SW480 (cell line): ENCODE data around the gene DENND6B.
A peak's percentile ranks its signal among the peaks of the same experiment; 100 is the strongest.
"Not testable (repeated sequence)": the region's sequence is repeated elsewhere in the genome, so short reads cannot be mapped to it uniquely, and the experiment has no call there.

Experiments
- DNase-seq: peaks from one replicate; pipeline ENCODE4 v3.0.0-alpha.2; 2016; ENCODE audit warnings: low spot score

Gene DENND6B

DNA sequence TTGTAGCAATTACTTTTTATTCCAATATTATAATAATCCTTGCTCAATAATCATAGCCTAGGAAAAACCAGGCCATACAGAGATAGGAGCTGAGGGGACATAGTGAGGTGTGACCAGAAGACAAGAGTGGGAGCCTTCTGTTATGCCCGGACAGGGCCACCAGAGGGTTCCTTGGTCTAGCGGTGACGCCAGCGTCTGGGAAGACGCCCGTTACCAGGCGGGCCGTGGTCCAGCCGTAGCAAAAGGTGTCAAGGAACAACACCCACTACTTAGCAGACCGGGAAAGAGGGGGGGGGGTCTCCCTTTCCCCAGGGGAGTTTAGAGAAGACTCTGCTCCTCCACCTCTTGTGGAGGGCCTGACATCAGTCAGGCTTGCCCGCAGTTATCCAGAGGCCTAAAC is 53.5 kb downstream of the DENND6B start:
- DNase-seq: not testable (repeated sequence)

DNA sequence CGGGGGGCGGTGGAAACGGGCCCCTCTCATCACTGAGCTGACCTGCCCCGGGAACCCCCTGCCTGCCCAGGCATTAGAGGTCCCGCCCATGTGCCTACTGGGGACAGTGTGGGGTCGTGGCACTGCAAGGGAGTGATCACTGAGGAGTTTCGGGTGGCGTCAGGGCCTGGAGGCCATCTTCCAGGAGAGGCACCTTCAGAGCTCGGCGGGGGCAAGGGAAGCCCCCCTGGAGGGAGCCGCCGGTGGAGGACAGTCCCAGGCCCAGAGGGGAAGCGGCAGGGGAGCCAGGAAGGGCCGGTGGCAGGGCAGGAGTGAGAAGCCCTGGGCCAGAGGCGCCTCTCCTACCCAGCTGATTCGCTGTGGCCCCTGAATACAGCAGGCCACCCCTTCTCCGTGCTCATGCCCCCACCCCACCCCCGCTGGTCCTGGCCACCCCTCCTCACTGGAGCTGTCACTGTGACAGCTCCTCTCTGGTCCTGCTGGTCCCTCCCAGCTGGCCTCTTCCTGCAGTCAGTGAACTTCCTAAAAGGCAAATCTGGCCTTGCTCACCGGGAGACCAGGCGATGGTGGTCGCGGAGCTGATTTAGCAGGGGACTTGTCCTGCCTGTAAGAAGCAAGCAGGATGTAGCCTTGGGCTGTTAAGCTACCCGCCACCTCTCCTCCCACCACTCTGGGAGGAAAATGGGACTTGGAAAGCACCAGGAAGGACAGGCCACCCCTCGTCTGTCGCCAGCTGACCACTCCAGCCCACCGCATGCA is 54.6 kb downstream of the DENND6B start:
- DNase-seq: no peak

DNA sequence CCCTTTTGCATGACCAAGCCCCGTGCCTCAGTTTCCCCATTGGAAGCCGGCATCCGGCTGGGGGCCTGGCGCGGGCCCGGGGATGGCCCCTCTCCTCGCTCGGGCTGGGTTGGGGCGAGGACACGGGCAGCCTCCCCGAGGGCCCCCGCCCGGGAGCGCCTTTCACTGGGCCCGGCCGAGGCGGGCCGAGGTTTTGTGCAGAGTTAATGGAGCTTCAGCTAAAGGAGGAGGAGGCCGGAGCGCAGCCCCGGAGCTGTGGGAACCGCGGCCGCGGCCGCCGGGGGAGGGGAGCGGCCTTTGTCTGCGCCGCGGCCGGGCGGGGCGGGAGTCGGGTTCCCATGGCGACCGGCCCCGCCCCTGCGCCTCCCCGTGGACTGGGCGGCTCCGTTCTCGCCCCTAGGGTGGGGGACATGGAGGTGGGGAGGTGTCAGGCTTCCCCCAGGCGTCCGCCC is 55.3 kb downstream of the DENND6B start:
- peak; percentile 69 for DNase-seq

DNA sequence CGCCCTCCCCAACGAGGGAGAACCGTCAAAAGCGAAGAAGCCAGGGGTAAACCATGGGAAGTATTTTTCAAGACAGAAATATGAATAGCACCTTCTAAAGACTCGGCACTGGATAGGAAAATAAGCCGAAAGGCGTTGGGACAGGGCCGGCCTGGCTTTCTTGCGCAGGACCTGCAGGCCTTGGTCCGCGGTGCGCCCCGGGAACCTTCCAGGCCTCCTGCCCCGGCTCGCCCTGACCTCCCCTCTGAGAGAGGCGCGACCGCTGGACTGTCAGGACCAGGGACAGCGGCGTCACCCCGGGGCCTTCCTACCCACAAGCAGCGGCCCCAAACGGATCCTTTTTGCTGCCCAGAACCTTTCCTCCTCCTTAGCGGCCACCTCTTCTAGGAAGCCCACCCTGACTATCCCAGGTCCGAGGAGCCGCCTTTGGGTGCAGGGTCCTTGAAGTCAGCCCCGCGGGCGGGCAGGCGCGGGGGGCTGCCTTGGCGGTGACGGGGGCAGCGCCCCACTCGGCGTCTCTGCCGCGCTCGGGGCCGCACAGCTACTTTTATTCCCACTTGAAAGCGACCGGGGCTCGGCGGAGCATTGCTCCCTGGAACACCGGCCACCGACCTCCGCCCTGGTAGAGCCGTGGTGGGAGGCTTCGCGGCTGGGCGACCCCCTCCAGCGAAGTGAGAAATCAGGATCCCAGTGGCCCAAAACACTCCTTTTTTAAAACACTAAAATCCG is 56.0 kb downstream of the DENND6B start:
- DNase-seq: no peak

DNA sequence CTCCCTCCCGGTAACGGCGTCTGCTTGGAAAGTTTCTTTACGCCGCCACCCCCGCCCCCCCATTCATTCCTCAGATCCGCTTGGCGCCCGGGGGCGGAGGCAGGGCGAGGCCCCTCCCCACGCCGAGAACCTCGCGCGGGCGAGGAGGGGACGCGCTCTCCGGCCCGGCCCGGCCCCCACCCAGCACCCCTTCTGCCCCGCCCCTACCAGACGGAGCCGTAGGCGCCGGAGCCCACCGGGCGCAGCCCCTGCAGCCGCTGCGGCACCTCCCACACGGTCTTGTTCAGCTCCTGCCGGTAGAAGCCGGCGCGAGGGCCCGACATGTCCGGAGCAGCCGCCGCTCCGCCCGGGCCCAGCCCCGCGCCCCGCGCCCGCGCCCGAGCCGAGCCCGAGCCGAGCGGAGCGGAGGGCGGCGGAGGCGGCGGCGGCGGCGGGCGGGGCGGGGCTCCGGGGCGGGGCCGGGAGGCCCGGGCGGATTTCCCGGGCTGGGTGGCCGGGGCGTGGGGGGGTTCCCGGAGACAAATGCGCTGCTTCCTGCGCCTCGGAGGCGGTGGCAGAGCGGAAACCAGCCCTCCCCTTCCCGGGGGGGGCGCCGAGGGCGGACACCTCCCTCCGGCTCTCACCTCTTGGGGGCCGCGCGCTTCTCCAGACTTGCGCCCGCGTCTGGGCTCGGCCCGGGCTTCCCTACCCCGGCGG is 56.7 kb downstream of the DENND6B start, which contains the start of gene MAPK11:
Gene MAPK11, minus strand, starts transcription at position 411 of the 696 bp plus-strand sequence. Its CDS starts 88 bp downstream, at position 323.
- no peak for DNase-seq

DNA sequence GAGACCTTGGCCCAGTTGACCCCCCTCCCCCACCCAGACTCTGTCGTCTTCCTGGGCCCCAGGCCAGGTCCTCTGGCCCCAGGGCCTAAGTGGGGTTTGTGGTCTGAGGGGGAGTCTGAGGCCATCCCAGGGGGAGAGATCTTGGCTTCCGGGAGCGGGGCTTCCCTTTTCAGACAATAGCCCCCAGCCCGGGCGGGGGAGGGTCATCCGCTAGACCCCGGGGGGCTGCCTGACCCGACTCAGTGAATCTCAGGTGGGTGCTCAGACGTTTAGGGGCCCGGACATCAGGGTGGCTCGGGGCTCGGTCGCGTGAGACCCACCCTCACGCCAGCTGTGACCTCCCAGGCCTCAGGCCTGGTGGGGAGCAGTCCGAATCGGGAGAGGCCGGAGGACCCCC is 57.2 kb downstream of the DENND6B start:
- DNase-seq: no peak

DNA sequence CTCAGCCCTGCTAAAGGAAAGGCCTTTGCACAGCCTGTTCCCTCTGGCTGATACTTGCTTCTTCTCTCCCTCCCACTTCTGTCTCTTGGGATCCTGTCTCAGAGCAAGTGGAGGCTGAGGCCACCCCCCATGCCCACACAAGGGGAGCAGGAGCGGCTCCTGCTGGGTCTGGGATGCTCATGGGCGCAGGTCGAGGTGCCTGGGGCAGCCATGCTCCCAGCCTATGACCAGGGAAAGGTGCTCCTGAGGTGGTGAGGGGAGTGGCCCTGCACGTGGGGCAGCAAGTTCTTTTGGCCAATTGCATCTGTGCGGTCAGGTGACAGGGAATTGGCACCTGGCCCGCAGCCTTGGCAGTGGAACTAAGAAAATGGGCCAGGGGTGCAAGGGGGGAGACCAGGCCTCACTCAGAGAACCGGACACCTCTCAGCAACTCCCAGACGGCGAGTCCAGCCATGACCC is 58.1 kb downstream of the DENND6B start:
- DNase-seq: no peak

DNA sequence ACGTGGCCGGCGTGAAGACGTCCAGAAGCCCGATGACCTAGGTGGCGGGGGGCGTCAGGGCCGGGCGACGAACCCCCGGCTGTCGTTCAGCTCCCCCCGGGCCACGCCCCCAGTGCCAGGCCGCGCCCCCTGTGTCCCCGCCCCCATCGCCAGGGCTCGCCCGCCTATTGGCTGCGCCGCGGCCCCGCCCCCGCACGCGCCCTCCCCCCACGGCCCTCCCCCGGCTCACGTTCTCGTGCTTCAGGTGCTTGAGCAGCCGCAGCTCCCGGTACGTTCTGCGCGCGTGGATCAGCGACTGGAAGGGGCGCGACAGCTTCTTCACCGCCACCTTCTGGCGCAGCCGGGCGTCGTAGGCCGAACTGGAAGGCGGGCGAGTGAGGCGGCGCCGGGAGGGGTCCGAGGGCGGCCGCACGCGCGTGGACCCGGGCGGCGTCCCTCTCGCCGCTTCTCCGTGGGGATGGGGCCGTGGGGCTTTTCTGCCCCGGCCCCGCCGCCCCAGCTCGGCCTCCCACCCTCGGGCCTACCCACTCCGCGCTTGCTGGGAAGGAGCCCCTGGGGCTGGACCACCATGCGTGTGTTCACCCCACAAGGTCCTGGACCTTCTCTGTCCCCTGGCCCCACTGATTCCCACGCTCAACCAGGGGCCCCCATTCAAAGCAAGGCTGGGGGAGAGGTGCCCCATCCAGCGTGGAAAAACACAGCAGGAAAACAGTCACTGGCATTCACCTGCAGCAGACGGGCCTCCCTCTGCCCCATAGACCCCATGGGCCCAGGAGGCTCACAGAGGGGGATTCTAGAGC is 59.0 kb downstream of the DENND6B start:
- DNase-seq: no peak

DNA sequence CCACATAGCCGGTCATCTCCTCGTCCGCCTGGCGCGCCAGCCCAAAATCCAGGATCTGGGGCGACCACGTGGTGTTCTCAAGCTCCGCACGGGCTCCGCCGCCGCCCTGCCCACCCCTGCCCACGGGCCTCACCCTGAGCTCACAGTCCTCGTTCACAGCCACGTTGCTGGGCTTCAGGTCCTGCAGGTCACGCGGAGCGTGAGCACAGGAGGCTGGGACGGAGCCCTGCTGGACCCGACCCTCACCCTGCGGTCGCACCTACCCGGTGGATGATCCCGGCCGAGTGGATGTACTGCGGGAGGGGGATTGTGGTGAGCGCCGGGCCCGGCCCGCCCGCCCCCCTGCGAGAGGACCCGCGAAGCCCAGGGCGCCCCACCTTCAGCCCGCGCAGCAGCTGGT is 59.8 kb downstream of the DENND6B start:
- DNase-seq: no peak

DNA sequence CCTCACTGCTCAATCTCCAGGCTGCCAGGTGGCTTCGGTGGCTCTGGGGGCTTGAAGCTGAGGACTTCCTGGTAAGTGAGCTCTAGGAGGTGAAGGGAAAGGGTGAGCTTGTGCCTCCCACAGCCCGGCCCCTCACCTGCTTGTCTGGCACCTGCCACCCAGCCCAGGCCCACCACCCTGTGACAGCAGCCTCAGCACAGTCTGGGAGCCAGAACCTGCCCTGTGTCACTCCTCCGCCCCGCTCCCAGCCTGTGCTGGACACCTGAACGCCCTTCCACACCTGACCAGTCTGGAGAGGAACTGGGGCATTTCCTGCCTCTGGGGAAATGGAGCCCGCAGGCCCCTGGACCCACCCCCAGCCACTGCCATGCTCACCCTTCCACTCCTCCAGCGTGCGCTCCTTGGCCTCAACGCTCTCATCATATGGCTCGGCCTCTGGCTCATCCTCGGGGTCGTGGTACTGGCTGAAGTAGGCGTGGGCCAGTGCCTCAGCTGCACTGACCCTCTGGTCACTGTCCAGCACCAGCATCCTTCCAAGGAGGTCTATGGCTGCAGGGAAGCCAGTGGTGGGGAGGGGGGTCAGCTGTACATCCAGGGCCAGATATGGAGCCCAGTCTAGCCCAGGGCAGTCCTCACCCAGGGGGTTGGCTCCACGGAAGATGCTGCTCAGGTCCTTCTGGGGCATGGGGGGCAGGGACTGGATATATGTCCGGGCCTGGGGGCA is 61.7 kb downstream of the DENND6B start:
- DNase-seq: no peak

DNA sequence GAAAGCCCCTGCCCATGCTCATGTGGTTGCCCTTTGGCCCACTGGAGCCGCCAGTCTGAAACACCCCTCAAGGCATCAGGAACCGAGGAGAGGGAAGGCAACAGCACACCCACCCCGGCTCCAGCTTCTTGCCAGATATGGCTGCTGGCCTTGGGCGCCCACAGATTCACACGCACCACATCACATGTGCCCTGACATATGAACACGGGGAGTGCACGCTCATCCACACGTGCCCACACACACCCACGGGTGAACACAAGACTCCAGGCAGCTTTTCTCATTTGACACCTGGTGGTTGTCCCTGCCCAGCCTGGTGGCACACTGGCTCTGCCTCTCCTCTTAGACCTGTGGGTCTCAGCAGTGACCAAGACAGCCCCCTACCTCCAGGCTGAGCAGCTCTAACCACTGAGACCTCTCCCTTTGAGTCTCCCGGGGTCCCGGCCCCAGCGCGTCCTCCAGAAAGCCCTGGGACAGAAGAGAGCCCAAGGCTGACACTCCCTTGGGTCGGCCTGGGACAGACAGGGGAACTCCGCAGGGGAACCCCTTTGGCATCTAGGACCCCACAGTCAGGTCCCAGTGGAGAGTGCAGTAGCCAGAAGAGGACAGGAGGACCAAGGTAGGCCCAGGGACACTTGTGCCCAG is 62.6 kb downstream of the DENND6B start:
- no peak for DNase-seq

DNA sequence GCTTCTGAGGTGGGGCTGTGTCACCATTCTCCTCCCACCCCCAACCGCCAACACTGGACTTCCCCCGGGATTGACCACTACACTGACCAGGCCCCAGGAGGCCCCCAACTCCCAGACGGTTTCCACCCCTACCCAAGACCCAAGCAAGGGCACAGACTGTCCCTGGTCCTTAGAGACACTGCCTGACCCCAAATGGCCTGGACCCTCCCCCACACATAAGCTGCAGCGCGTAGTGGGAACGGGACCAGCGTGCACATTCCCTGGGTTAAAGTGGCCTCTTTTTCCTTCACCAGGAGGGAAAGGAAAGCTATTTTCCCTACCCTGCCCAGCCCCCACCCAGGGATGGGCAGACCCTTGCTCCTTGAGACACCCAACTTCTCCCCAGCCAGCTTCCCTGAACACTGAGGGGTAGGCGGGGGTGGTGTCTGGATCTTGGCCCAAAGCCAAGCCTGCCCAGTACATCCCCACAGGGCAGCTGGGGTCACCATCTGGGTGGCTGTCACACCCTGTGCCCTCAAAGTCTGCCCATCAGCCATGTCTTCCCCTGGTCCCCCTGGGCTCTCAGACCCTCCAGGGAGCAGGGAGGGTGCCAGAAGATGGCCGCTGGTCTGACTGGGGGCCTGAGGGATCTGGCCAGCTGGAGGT is 63.7 kb downstream of the DENND6B start:
- no peak for DNase-seq

DNA sequence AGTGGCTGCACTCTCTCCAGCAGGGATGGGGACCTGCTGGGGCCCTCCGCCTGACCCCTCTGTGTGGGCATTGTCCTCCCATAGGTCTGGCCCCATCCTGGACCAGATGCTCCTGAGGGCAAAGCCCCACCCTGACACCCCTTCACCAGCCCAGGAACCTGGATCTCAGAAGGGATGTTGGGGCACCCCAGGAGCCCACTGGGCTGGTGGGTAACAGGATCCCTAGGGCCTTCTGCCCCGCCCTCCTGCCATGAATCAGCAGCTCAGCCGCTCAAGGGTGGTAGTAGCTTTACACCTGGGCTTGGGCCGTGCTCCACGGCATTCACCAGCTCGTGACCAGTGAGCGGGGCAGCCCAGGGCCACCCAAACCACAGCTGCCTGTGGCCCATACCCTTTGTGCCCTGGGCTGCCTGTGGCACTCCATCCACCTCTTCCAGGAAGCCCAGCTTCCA is 64.3 kb downstream of the DENND6B start:
- DNase-seq: peak; percentile 70

DNA sequence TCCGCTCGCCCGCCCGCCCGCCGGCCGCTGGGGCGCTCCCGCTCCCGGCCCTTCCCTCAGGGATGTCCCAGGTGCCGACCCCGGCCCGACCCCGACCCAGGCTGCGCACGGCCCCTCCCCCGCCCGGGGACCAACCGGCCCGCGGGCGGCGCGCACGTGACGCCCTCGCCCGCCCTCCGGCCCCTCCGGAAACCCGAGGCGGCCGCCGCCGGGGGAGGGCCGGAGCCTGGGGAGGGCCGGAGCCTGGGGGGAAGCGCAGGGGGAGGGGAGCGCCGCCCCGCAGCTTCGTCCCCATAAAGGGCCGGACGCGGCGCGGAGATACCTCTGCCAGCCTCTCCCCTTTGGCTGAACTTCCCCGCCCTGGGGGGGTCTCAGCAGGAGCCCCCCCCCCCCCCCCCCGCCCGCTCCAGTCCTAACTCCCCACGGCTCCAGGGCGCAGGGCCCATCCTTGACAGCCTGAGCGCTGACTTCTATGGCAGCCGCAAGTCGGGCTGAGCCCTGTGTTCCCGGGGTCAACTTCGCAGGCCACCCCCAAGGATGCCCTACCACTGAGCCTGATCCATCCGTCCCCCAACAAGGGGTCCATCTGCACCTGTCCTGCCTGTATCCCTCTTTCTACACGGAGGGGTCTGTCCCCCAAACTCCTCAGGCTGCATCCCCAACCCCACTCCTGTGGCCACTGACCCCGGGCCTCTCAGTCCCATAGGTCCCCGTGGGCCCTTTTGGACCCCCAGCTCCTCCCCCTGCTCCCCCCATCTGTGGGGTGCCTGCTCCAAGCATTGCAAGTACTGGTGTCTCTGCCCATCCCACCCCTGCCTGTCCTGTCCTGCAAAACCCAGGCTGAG is 65.0 kb downstream of the DENND6B start, which contains the start of gene MAPK12:
Gene MAPK12, minus strand, starts transcription at position 69 of the 845 bp plus-strand sequence. CDS start 174 bp downstream, outside the sequence.
- no peak for DNase-seq

DNA sequence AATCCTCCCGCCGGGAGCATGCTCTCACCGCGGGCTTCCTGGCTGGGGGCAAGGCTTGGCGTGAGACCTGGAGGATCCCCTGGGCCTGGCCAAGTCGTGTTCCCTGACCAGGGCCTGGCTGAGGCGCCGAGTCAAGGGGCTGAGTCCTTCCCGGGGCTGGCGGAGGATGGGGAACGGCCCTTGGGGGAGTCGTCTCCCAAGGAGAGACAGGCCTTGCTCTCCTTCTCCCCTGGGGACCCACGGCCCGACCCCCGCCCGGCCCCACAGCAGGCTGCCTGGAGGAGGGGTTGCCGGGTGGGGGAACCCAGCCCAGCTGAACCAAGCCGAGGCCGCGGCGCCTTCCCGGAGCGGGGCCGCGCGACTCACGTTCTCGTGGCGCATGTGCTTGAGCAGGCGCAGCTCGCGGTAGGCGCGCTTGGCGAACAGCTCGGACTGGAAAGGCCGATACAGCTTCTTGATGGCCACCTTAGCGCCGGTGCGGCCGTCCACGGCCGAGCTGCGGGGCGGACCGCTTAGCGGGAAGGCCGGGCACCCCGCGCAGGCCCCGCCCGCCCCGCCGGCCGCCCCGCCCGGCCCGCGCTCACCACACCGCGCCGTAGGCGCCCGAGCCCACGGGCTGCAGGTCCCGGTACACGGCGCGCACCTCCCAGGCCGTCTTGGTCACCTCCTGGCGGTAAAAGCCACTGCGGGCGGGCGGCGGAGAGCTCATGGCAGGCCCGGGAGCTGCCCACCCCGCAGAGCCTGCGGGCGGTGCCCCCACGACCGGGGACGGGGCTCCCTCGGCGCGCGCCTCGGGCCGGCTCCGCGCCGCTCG is 65.8 kb downstream of the DENND6B start:
- no peak for DNase-seq

DNA sequence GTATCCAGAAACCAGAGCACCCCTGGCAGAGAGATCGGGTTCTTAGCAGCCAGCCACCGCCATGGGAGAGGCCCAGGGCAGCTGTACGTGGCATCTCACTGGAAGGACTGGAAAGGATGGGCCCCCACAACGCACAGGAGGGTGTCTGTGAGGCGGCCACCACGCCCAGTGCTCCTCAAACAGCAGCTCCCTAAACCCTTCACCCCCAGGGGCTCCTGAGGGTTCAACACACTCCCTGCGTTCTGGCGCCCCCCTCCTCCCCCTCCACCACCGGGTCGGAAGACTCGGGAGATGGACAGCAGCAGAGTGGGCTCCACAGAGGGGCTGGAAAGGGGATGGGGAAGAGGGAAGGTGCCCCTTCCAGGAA is 66.4 kb downstream of the DENND6B start:
- no peak for DNase-seq

DNA sequence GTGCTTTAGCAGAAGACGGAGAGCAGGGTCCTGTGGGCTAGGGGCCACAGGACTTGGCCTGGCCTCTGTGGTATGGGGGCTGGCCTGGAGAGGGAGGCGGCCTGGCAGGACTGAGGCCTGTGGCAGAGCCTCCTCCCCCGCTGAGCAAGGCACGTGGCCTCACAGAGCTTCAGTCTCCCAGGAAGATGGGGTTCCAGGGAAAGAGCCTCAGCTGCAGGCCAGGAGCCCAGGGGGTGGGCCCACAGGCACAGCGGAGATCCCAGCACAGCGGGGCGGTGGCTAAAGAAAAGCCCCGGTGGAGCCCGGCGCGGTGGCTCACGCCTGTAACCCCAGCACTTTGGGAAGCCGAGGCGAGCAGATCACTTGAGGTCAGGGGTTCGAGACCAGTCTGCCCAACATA is 67.5 kb downstream of the DENND6B start:
- DNase-seq: no peak
